Stimulated activated CD8-positive, alpha-beta memory T cell treated with anti-CD3 and anti-CD28 coated beads, Interleukin-7, amount 100 ng/mL, for 1 hour (primary cell): ENCODE measurements around the gene SLN.
"Not testable (repeated sequence)": the region's sequence is repeated elsewhere in the genome, so short reads cannot be mapped to it uniquely, and the experiment has no call there.

Source experiments
- DNase-seq, 2 donors: peaks; one replicate each; pipeline ENCODE4 v3.0.0-alpha.2; 2020; ENCODE audit warnings: low read depth in 2 of 2

The SLN gene

GRCh38 chr11:107711861-107712755 is at the start of gene SLN:
SLN (minus strand) TSS chr11:107712056.
- DNase-seq: no peak

GRCh38 chr11:107758719-107759355 is 47.0 kb upstream of the SLN start:
- DNase-seq: not testable (repeated sequence)

DNA sequence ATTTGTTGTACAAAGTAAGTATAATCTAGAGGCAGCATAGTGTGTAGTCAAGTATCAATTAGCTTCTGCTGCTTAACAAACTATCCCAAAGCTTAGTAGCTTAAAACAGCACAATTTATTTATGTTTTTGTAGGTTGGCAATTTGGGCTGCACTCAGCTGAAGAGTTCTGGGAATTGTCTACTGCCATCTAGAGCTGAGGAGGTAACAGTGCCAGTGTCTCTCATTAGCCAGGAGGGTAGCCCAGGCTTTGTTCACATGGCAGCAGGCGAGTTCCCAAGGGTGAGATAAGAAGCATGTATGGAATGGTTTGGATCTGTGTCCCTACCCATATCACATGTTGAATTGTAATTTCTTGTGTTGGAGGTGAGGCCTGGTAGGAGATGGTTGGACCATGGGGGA is 45.8 kb upstream of the SLN start:
- no peak for DNase-seq

DNA sequence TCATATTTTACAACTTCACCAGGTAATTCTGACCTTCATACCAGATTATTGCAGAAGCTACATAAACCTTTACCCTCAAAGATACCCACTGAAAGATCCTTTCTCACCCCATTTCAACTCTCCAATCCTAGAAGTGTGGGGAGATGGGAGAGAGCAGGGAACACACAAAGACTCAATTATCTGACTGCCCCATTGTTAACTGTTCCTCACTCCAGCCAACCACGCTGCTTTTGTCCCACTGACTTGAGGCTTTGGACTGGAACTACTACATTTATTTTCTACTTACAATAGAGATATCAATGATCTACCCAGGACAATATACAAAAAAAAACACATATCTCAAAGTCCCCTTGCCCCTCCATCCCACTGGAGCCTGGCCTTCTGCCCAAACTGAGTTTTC is 44.7 kb upstream of the SLN start:
- DNase-seq: no peak

GRCh38 chr11:107752949-107753822 is 41.3 kb upstream of the SLN start:
- DNase-seq: no peak

DNA sequence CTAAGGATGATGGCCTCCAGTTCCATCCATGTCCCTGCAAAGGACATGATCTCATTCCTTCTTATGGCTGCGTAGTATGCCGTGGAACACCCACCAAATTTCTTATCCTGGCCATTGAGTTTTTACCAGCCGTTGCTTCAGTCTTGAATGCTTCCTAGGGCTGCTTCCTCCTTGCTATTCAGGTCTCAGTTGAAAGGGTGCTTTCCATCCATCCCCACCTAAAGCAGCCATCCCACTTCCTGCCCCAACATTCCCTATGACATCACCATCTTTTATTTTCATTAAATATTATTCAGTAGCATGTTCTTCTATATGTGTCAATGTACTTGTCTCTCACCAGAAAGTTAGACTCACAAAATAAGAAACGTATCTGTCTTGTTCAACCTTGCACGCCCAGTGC is 40.7 kb upstream of the SLN start:
- DNase-seq: no peak

DNA sequence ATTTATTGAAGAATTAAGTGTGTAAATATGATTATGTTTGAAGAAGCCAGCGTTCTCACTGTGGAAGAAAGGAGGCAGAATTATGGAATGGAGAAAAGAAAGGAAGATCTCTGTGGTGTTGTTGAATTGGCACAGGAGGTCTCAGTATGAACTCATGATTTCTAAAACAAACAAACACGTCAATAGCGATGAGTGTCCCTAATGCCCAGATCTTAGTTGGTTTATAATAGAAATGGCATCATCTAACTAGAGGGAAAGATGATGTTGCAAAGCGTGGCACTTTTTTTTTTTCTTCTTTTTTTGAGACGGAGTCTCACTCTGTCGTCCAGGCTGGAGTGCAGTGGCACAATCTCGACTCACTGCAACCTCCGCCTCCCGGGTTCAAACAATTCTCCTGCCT is 39.2 kb upstream of the SLN start:
- no peak for DNase-seq

- DNase-seq: no peak
Observed at GRCh38 chr11:107750313-107750712, 38.5 kb upstream of the SLN start.

DNA sequence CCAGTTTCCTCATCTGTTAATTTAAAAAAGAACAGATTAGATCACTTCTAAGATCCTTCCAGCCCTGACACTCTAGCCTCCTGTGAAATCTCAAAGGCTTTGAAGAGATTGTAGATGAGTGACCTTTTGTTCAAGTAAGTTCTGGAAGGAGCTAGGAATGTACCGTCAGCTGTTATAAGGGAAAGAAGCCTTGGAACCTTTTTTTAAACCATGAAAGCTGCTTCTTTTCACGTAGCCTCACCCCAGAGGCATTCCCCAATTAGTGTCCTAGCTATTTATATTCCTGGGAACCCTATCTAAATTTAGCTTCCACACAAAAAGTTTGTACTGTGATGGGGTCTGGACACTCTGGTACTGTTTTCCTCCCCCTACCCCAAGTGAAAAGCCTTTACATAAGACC is 35.8 kb upstream of the SLN start:
- DNase-seq: no peak

DNA sequence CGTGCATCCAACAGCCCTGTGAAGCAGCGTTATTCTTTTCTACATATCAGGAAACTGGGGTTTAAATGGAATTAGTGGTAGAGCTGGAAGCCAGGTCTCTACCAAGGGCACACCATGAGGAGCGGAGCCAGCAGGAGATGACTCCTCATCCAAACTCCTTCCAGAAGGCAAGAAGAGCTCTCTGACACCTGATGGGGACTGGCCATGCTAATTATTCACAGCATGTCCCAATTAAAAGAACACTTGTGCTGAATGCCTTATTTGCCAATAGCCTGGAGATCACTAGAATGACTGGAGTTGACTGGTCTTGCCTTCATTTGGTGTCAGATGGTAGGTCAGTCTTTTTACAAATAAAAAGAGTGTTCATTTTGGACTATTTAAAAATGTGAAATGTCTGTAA is 32.9 kb upstream of the SLN start:
- DNase-seq: no peak

DNA sequence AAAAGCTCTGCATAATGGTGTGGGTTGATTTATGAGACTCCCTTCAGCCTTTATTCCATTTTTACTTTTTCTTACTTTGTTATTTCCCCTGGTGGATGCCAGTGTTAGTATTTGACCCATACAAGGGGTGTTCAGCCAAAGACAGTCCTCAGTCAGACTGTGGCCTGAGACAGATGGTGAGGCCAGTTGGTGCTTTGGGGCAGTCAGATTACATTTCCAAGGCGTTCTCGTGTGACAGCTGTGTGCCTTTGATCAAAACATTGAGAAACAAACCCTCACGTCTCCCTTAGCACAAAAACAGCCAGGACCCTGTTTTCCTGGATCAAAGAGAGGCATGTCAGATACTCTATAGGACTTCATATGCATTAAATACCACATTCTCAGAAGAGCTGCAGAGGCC is 31.3 kb upstream of the SLN start:
- DNase-seq: no peak

DNA sequence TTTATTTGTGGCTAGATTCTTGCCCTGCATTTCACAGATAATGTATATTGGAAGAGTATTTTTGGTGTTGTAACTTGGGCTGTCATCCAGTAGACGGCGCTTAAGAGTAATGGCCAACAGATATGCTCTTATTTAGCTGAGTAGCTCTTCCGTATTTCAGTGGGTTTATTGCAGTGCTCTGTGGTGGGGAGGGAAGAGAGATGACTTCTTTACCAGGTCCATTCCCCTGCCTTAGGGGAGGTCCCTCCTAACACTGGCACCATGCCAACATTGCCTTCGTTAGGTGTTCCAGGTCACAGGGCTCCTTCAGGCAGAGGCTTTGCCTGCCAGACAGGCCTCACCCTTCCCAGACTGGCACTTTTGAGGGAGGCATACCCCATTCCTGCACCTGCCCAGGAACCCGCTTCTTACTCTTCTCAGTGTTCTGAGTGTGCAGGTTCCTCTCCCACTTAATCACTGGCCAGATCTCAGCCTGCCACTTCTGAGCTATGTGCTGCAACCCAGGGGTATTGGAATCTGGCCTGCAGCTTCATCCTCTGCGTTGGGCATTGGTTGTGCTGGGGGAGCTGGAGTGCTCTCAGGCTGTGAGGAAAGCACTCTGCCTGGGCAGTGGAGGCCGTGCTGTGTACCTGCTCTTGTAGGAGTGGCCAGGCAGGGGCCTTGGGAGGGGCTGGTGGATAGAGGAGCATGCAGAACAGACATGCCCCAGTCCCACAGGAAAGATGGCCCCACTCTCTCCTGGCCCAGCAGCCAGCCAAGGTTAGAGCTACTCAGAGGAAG is 29.4 kb upstream of the SLN start:
- no peak for DNase-seq

DNA sequence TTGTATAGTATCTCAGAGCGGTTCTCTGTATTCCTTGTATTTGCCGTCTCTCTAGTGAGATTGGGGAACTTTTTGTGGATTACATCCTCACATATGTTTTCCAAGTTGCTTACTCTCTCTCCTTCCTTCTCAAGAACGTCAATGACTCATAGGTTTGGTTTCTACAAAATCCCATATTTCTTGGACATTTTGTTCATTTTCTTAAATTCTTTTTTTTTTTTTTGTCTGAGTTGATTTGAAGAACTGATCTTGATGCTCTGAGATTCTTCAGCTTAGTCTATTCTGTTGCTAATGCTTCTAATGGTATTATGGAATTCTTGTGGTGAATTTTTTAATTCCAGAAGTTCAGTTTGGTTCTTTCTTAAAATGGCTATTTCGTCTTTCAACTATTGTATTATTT is 28.4 kb upstream of the SLN start:
- no peak for DNase-seq

DNA sequence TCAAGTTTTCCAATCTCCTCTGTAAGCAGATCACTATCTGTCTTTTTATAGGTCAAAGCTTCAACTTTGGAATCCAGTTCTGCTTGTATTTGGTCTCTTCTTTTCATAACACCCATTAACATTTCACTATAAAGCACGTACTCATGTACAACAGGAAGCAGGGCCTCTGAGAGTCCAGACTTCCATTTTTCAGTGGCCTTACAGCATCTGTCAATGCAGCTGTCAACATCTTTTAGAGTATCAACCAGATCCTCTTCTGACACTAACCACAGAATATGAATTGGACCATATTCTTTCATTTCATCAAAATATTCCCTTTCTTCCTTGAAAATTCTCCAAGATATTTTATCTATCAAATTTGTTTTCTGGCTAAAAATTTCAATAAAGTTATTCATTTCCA is 24.7 kb upstream of the SLN start:
- DNase-seq: no peak

DNA sequence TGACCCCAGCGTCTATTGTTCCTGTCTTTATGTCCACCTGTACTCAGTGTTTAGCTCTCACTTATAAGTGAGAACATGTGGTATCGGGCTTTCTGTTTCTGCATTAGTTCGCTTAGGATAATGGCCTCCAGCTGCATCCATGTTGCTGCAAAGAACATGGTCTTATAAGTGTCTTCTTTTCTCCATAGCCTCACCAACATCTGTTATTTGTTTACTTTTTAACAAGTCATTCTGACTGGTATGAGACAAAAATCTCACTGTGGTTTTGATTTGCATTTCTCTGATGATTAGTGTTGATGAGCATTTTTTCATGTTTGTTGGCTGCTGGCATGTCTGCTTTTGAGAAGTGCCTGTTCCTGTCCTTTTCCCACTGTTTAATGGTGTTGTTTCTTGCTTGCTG is 21.7 kb upstream of the SLN start:
- DNase-seq: no peak

GRCh38 chr11:107732689-107733051 is 20.8 kb upstream of the SLN start:
- no peak for DNase-seq

- DNase-seq: no peak
Observed at GRCh38 chr11:107731941-107732688, 20.3 kb upstream of the SLN start.

GRCh38 chr11:107722662-107723061 is 10.8 kb upstream of the SLN start:
- no peak for DNase-seq

DNA sequence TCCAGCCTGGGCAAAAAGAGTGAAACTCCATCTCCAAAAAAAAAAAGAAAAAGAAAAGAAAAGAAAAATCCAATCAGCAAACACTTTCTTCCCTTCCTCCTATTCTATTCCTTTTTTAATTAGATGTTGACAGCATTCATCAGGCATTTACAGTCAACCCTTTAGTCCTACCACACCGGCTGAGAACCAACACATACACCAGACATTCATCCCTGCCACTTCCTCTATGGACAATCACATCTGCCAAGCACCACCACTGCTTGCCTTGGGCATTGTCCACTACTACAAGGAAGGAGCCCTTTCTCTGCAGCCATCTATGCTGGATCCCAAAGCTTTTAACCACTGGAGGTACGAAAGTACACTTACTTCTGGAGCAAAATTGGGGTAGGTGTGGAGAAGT is 9.4 kb upstream of the SLN start:
- no peak for DNase-seq

GRCh38 chr11:107720303-107720774 is 8.5 kb upstream of the SLN start:
- DNase-seq: no peak
